Muscle layer of colon (tissue), 2 donors: Measurements from ENCODE around the gene C1RL.

Source experiments
- H3K27ac ChIP-seq: one replicate; pipeline ENCODE4 v1.7.0; 2013; ENCODE audit warnings: low read depth, mild to moderate bottlenecking, low read length, moderate library complexity
- H3K27me3 ChIP-seq, 2 donors: one replicate each; pipeline ENCODE4 v1.7.0; 2013; ENCODE audit warnings: low read length in 2 of 2, mild to moderate bottlenecking in 2 of 2; ENCODE audit not compliant: insufficient read depth in 2 of 2, control insufficient read depth in 1 of 2
- H3K36me3 ChIP-seq: one replicate; pipeline ENCODE4 v1.7.0; 2013; ENCODE audit warnings: mild to moderate bottlenecking, low read length; ENCODE audit not compliant: insufficient read depth
- H3K4me1 ChIP-seq: one replicate; pipeline ENCODE4 v1.7.0; 2013; ENCODE audit warnings: mild to moderate bottlenecking, low read length; ENCODE audit not compliant: insufficient read depth
- H3K4me3 ChIP-seq, 2 donors: one replicate each; pipeline ENCODE4 v1.7.0; 2013; ENCODE audit warnings: low read length in 2 of 2, low read depth in 1 of 2, mild to moderate bottlenecking in 1 of 2, moderate library complexity in 1 of 2
- H3K9ac ChIP-seq: one replicate; pipeline ENCODE4 v1.7.0; 2013; ENCODE audit warnings: low read length
- H3K9me3 ChIP-seq: one replicate; pipeline ENCODE4 v1.7.0; 2013; ENCODE audit warnings: mild to moderate bottlenecking, low read length
- donor health status: abdominal sarcoma.
- donor health status: Adenocarcinoma of cecum.

C1RL gene

GRCh38 chr12:7069386-7069785 is 39.6 kb downstream of the C1RL start:
- no peaks in the 10 kb centered on the region for H3K27me3 ChIP-seq
- H3K9me3 ChIP-seq = no peaks in the 10 kb centered on the region
- H3K36me3 ChIP-seq = peaks cover 45% of the 10 kb centered on the region
- no peak overlapping the region for H3K9ac ChIP-seq
- peak overlapping the region; percentile 3 for H3K27ac ChIP-seq
- peaks cover 15% of the 10 kb centered on the region for H3K4me1 ChIP-seq
- H3K4me3 ChIP-seq = no peak overlapping the region

- Histone ChIP-seq H3K27me3 (no peaks in the 10 kb centered on the region), H3K9ac (no peak overlapping the region), H3K36me3 (peaks cover 45% of the 10 kb centered on the region), H3K9me3 (no peaks in the 10 kb centered on the region), H3K4me1 (peaks cover 15% of the 10 kb centered on the region), H3K4me3 (no peak overlapping the region), H3K27ac (peak overlapping the region; percentile 3)
Observed at GRCh38 chr12:7068994-7069346, 40.0 kb downstream of the C1RL start.

GRCh38 chr12:7068240-7068993 is 40.6 kb downstream of the C1RL start:
- peak overlapping the region; percentile 22 for H3K27ac ChIP-seq
- no peak overlapping the region for H3K4me3 ChIP-seq
- H3K9ac ChIP-seq = no peak overlapping the region
- no peaks in the 10 kb centered on the region for H3K27me3 ChIP-seq
- peaks cover 49% of the 10 kb centered on the region for H3K36me3 ChIP-seq
- no peaks in the 10 kb centered on the region for H3K9me3 ChIP-seq
- peaks cover 15% of the 10 kb centered on the region for H3K4me1 ChIP-seq

- Histone ChIP-seq H3K4me1 (peaks cover 23% of the 10 kb centered on the region), H3K9ac (no peak overlapping the region), H3K9me3 (no peaks in the 10 kb centered on the region), H3K27ac (no peak overlapping the region), H3K36me3 (peaks cover 55% of the 10 kb centered on the region), H3K27me3 (no peaks in the 10 kb centered on the region), H3K4me3 (no peak overlapping the region)
Observed at GRCh38 chr12:7067096-7067495, 41.9 kb downstream of the C1RL start.

- H3K9me3 ChIP-seq = no peaks in the 10 kb centered on the region
- peaks cover 55% of the 10 kb centered on the region for H3K36me3 ChIP-seq
- H3K9ac ChIP-seq = no peak overlapping the region
- no peak overlapping the region for H3K27ac ChIP-seq
- no peak overlapping the region for H3K4me3 ChIP-seq
- peaks cover 28% of the 10 kb centered on the region for H3K4me1 ChIP-seq
- H3K27me3 ChIP-seq = no peaks in the 10 kb centered on the region
Observed at GRCh38 chr12:7066596-7066995, 42.4 kb downstream of the C1RL start.

GRCh38 chr12:7065073-7065623 is 43.9 kb downstream of the C1RL start:
- Histone ChIP-seq H3K4me3 (no peak overlapping the region), H3K4me1 (peaks cover 37% of the 10 kb centered on the region), H3K36me3 (peaks cover 47% of the 10 kb centered on the region), H3K27ac (no peak overlapping the region), H3K9ac (no peak overlapping the region), H3K27me3 (no peaks in the 10 kb centered on the region), H3K9me3 (no peaks in the 10 kb centered on the region)

GRCh38 chr12:7064516-7064915 is 44.5 kb downstream of the C1RL start:
- Histone ChIP-seq H3K4me3 (no peak overlapping the region), H3K9me3 (no peaks in the 10 kb centered on the region), H3K4me1 (peaks cover 42% of the 10 kb centered on the region), H3K27ac (no peak overlapping the region), H3K9ac (no peak overlapping the region), H3K36me3 (peaks cover 40% of the 10 kb centered on the region), H3K27me3 (no peaks in the 10 kb centered on the region)

GRCh38 chr12:7061596-7061995 is 47.4 kb downstream of the C1RL start:
- Histone ChIP-seq H3K9ac (peak overlapping the region; percentile 67), H3K9me3 (no peaks in the 10 kb centered on the region), H3K4me3 (peak overlapping the region; percentile 54 to 69), H3K27ac (no peak overlapping the region), H3K27me3 (no peaks in the 10 kb centered on the region), H3K36me3 (peaks cover 21% of the 10 kb centered on the region), H3K4me1 (peaks cover 27% of the 10 kb centered on the region)

- H3K9ac ChIP-seq = peak overlapping the region; percentile 67
- H3K36me3 ChIP-seq = peaks cover 16% of the 10 kb centered on the region
- peak overlapping the region; percentile 65 for H3K27ac ChIP-seq
- peak overlapping the region; percentile 54 to 69 for H3K4me3 ChIP-seq
- H3K27me3 ChIP-seq = no peaks in the 10 kb centered on the region
- H3K4me1 ChIP-seq = peaks cover 27% of the 10 kb centered on the region
- no peaks in the 10 kb centered on the region for H3K9me3 ChIP-seq
Observed at GRCh38 chr12:7061138-7061537, 47.9 kb downstream of the C1RL start.

- peak within 1 kb of the TSS; percentile 54 to 69 for H3K4me3 ChIP-seq
- H3K27ac ChIP-seq = peak within 1 kb of the TSS; percentile 65
- H3K9ac ChIP-seq = peak within 1 kb of the TSS; percentile 67
- H3K27me3 ChIP-seq = no peaks in the 10 kb centered on the region
- no peaks in the 10 kb centered on the region for H3K9me3 ChIP-seq
- peaks cover 27% of the 10 kb centered on the region for H3K4me1 ChIP-seq
- peaks cover 9% of the 10 kb centered on the region for H3K36me3 ChIP-seq
Observed at GRCh38 chr12:7060353-7060954, 48.6 kb downstream of the C1RL start, which contains the start of gene C1S. TSS of gene C1S (plus strand) at chr12:7060718. CDS start at chr12:7061913, 1,195 bp downstream.

- Histone ChIP-seq H3K27ac (peak overlapping the region; percentile 28), H3K9ac (no peak overlapping the region), H3K36me3 (peaks cover 9% of the 10 kb centered on the region), H3K4me3 (no peak overlapping the region), H3K4me1 (peaks cover 27% of the 10 kb centered on the region), H3K27me3 (no peaks in the 10 kb centered on the region), H3K9me3 (no peaks in the 10 kb centered on the region)
Observed at GRCh38 chr12:7059780-7060179, 49.2 kb downstream of the C1RL start.
